Inferior parietal cortex (tissue), 1 donor: Measurements from ENCODE around the gene KRT1.

Source experiments
- DNase-seq: peaks from one replicate; pipeline ENCODE4 v3.0.0-alpha.2; 2016; ENCODE audit errors: extremely low spot score

The KRT1 gene

DNA sequence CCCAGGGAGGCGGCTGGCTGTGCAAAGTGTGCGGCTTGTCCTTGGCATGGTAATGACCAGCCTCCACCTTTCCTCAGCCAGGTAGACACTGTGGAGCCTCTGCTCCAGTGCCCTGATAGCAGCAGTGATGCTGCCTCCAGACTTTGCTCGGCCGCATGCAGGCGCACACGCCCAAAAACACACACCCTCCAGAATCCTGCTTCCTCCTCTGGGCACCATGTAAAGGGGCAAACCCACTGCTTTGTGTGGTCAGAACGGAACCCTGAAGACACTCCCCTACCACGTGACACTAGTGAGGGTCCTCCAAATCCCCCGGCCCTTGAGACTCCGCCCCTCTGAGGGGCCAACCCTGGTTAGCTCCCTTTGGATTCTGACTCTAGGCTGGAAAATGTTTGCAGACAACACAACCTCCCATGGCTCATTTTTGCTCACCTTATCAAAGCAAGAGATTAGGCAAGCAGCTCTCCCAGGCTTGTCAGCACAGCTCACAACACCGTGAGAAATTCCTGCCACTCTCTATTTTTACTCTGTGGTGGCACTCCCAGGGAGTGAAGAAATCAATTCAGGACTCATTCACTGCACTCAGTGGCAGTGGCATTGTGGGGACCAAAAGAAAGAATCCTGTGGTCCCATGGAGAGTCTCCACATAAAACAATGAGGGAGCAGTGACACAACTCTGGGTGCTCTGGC lies 18.6 kb upstream of the KRT1 start:
- DNase-seq, result no peak

GRCh38 chr12:52697058-52697582 lies 16.9 kb upstream of the KRT1 start:
- DNase-seq, result no peak

- no peak for DNase-seq
These were observed 16.4 kb upstream of the KRT1 start for GRCh38 chr12:52696588-52696987.

GRCh38 chr12:52695039-52695438 lies 14.8 kb upstream of the KRT1 start:
- DNase-seq, result no peak

- no peak for DNase-seq
These were observed 13.9 kb upstream of the KRT1 start for GRCh38 chr12:52694151-52694550.

DNA sequence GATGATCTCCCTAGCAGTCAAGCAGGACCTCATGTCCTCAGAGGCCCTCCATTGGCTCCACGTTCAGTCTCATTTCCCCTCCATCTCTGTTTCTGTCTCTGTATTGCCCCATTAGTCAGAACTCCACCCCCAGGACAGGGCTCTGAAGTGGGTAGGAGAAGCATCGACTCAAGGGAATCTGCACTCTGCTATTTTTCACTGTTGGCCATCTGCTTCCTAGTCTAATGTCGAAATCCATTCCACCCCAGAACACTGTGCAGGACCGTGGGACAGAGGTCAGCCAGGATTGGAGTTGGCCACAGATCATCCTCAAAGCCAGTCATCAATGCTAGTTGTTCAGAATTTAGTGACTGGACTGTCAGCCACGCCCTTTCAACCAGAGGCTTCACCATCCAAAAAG lies 13.1 kb upstream of the KRT1 start:
- no peak for DNase-seq

GRCh38 chr12:52692254-52692653 lies 12.0 kb upstream of the KRT1 start:
- no peak for DNase-seq

DNA sequence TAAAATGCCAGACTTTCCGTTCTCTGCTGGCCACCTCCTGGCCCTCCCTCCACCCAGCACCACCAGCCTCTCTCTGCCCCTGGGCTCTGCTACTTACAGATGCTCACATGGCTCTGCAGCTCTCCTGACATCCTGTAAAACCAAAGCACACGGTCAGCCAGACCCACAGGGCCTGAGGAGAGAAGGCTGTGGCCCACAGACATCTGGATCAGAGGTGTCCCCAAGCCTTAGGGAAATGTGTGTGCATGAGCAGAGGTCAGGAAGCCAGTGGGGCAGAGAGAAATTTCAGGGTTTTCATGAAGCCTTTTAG lies 11.6 kb upstream of the KRT1 start:
- no peak for DNase-seq

GRCh38 chr12:52691076-52691840 lies 11.1 kb upstream of the KRT1 start:
- DNase-seq, result no peak

GRCh38 chr12:52690351-52691075 lies 10.3 kb upstream of the KRT1 start:
- no peak for DNase-seq

DNA sequence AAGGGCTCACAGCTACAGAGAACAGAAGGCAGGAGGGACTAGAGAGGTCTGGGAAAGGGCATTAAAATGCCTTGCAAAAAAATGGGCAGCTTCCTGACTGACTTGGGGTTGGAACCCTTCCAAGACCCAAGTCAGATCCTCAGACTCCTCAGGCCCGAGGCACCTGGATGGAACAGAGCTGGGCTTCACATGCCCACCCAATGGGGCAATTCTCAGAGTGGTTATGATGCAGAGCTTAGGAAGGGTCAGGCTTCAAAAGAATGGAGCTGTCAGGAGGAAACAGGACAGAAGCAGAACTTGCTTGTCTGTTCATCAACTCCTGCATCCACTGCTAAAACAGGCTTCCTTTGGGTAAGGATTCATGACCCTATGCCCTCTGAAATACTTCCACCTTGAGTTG lies 9.7 kb upstream of the KRT1 start:
- no peak for DNase-seq

DNA sequence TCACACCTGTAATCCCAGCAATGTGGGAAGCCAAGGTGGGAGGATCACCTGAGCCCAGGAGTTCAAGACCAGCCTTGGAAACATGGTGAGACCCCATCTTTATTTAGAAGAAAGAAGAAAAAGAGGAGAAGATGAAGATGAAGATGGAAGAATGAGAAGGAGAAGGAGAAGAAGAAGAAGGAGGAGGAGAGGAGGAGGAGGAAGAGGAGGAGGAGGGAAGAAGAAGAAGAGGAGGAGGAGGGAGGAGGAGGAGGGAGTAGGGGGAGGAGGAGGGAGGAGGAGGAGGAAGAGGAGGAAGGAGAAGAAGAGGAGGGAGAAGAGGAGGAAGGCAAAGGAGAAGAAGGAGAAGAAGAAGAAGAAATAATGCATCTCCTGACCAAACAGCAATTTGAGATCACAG lies 9.0 kb upstream of the KRT1 start:
- DNase-seq, result no peak

- no peak for DNase-seq
These were observed 8.3 kb upstream of the KRT1 start for GRCh38 chr12:52688481-52688880.

GRCh38 chr12:52687497-52688385 lies 7.5 kb upstream of the KRT1 start:
- no peak for DNase-seq

DNA sequence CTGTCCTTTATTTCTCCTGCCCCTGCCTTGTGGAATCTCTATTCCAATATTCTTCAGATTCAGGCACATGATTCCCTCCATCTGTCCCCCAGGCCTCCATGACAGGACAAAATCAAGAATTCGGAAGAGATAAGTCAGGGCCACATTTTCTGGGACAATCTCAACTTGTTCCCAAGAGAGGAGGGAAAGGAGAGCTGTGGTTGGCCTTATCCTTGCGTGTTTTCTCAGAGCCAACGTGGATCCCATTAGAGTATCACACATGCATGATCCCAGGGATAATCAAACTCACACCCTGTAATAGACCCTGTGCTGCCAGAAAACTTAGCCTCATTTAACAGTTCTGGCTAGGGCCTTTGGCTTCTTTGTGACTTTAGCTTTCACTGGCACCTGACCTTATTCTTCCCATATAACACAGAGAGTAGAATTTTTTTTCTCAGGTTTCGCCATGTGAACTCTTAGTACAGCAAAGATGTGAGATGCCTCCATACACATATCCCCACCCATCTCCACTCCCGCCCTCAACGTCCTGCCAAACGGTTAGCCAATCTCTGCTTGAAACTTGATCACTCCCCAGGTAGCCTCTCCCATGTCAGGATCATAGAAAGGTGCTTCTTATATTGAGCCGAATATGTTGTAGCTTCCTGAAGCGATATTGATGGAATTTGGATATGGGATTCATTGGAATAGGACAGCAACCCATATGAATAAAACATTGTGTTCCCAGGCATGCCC lies 6.7 kb upstream of the KRT1 start:
- no peak for DNase-seq

DNA sequence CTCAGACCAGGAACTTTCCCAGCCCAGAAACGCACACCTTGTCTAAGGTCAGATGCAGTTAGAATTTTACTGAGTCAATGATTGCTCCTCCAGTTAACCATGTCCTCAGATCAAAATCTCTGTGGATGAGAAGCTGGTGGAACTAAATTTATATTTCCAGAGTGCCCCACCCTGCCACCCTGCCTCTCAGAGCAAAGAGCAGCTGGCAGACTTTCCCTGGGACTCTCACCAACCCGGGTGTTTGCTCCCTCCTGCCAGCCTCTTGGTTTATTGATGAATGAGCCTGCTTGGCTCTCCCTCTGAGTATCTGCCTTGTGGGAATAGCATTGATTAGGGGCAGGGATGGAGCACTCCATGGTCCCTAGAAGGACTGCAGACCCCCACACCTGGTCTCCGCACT lies 5.9 kb upstream of the KRT1 start:
- DNase-seq, result no peak

GRCh38 chr12:52685406-52685890 lies 5.2 kb upstream of the KRT1 start:
- DNase-seq, result no peak

DNA sequence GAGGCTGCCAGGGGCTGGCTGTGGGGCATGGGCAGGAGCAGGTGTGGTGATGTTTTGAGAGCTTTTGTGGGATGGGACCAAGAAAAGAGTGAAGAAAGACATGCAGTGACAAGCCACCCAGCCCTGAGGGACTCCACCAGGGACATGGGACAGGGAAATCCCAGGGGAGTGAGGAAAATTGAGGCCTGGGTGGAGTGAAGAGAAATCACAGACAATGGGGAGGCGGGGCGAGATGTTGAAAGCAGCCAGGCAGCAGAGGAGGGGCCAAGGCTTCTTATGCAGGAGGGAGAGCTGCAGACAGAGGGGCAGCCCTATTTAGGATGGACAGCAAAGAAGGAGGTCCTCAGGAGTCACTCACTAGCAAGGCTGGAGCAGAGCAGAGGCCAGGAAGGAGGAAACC lies 4.2 kb upstream of the KRT1 start:
- no peak for DNase-seq

DNA sequence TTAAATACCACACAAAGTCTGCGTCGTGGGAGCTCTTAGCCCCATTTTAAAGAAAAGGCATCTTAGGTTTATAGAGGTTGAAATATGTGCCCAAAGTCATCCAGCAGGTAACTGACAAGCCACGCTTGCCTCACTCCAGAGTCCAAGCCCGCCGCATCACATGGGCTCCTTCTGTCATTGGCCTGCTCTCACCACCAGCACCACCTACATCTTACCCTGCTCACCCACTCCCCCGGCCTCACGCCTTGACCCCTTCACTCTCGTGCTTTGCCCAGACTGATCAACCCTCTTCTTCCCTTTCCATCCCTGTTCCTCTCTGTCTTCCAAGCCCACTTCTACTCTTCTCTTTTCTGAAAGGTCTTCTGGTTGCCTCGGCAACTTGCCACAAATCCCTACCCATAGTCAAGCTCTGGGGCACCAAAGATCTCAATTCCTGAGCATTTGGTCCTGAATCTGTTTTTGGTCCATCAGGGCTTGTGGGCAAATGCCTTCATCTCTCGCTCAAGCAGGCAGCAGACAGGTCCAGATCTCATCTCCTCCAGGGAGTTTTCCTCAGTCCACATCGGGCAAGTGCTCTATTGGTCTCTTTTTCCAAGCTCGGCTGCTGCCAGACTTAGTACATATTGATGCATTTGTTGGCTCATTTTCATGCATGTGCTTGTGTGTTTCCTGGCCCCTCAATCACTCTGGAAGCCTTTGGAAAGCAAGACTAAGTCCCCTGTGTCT lies 3.5 kb upstream of the KRT1 start:
- no peak for DNase-seq

DNA sequence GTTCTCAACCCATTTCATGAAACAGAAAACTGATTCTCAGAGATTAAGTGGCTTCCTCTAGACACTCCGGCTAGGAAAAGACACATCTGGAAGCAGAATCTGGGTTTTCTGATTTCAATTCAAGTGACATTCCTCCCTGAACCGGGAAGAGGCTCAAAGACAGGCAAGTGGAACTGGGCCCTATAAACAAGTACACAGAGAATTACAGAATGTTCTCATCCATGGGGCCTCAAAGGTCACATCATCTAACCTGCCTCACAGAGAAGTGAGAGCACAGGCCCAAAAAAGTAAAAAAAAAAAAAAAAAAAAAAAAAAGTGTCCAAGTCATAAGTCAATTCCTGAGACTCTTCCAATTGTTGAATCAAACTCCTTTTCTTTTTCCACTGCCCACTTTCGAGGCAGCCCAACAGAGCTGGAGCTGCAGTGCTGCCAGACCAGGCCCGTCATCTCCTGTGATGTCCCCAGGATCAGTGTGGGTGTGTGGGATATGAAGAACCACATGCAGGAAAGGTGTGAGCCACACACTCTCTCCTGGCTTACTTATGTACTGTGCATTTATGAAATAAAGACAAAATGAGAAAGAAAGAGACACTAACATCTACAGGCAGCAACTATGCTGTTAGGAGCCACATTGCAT lies 2.8 kb upstream of the KRT1 start:
- no peak for DNase-seq
